ENCODE results near the gene SUGP2. TPM values are rescaled to one million over a fixed set of nuclear protein-coding genes. Genes with fewer than 3 reads are reported as not detected.

The SUGP2 gene
- polyA plus RNA-seq, 1 experiment = 44.2 TPM

DNA sequence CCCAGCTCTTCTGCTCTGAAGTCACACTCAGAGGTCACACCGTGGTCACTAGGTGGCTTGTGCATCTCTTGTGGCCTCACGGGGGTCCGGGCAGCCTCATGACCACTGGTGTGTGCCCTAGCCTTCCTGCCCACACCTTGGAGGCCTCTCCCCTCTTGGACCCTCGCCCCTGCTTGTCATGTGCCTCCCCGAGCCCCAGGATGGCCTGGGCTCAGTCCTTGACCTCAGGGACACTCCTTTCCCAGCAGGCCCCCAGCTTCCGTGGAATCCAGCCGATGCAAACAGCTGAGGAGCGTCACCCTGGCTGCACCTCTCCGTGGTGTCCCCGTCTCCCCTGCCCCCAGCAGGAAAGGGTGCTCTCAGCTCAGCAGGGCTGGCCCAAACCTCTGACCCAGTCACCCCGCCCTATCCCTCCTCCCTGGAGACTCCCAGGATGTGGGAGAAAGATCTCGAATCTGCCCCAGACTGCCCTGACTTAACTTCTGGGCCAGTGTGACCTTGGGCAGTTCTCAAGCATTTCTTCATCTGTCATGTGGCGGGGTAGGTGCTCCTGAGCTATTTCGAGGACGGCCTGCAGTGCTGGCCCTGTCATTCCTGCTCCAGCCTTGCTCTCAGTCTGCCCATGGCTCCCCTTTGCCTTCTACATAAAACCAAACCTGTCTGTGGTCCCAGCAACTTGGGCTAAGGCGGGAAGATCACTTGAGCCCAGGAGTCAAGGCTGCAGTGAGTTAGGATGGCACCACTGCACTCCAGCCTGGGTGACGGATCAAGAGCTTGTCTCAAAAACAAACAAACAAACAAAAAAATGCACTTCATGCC is 25.9 kb upstream of the SUGP2 start:
- TF ChIP-seq CTCF (IDR thresholded peaks at IDR 0.05; ENCODE audit: low read depth, low read length) = no peak
- Histone ChIP-seq H3K9me3 (ENCODE audit: control insufficient read depth, insufficient read depth, low read length) (no peaks in the 10 kb centered on the region), H3K27me3 (ENCODE audit: control insufficient read depth, insufficient read depth, low read length) (no peaks in the 10 kb centered on the region), H3K27ac (ENCODE audit: low read depth, low read length) (no peak overlapping the region), H3K4me3 (ENCODE audit: low read depth, low read length) (no peak overlapping the region)
- POLR2A ChIA-PET = no interaction called here
- CTCF ChIA-PET = no interaction called here
- DNase-seq (ENCODE audit: low read depth, low spot score) = no peak

- TF ChIP-seq CTCF (IDR thresholded peaks at IDR 0.05; ENCODE audit: low read depth, low read length) = no peak
- ChIA-PET POLR2A (no interaction called here), CTCF (interaction anchor here (0.5 kb wide), 1 partner anchor 145 kb away, joined by 5 read pairs; the partner anchor contains the start of gene NR2C2AP)
Observed at GRCh38 chr19:19057720-19058119, 24.4 kb upstream of the SUGP2 start.

GRCh38 chr19:19057317-19057716 is 24.0 kb upstream of the SUGP2 start:
- Histone ChIP-seq H3K27me3 (ENCODE audit: control insufficient read depth, insufficient read depth, low read length) (no peaks in the 10 kb centered on the region), H3K4me3 (ENCODE audit: low read depth, low read length) (no peak overlapping the region), H3K9me3 (ENCODE audit: control insufficient read depth, insufficient read depth, low read length) (no peaks in the 10 kb centered on the region; the same call in 1 of the 2 replicates), H3K27ac (ENCODE audit: low read depth, low read length) (no peak overlapping the region)
- no peak for DNase-seq (ENCODE audit: low read depth, low spot score)
- ChIA-PET CTCF (interaction anchor here (0.5 kb wide), 1 partner anchor 146 kb away, joined by 5 read pairs; the partner anchor contains the start of gene NR2C2AP), POLR2A (no interaction called here)
- no peak for TF ChIP-seq CTCF (IDR thresholded peaks at IDR 0.05; ENCODE audit: low read depth, low read length)

More at GRCh38 chr19:19057720-19058119, 24.4 kb upstream of the SUGP2 start:
- Histone ChIP-seq H3K27ac (ENCODE audit: low read depth, low read length) (no peak overlapping the region), H3K27me3 (ENCODE audit: control insufficient read depth, insufficient read depth, low read length) (no peaks in the 10 kb centered on the region), H3K9me3 (ENCODE audit: control insufficient read depth, insufficient read depth, low read length) (no peaks in the 10 kb centered on the region; the same call in 1 of the 2 replicates), H3K4me3 (ENCODE audit: low read depth, low read length) (no peak overlapping the region)
- no peak for DNase-seq (ENCODE audit: low read depth, low spot score)

GRCh38 chr19:19056636-19057275 is 23.4 kb upstream of the SUGP2 start:
- ChIA-PET POLR2A (no interaction called here), CTCF (no interaction called here)
- Histone ChIP-seq H3K27ac (ENCODE audit: low read depth, low read length) (no peak overlapping the region), H3K27me3 (ENCODE audit: control insufficient read depth, insufficient read depth, low read length) (no peaks in the 10 kb centered on the region), H3K9me3 (ENCODE audit: control insufficient read depth, insufficient read depth, low read length) (no peaks in the 10 kb centered on the region; the same call in 1 of the 2 replicates), H3K4me3 (ENCODE audit: low read depth, low read length) (no peak overlapping the region)
- no peak for DNase-seq (ENCODE audit: low read depth, low spot score)
- TF ChIP-seq CTCF (IDR thresholded peaks at IDR 0.05; ENCODE audit: low read depth, low read length) = no peak

DNA sequence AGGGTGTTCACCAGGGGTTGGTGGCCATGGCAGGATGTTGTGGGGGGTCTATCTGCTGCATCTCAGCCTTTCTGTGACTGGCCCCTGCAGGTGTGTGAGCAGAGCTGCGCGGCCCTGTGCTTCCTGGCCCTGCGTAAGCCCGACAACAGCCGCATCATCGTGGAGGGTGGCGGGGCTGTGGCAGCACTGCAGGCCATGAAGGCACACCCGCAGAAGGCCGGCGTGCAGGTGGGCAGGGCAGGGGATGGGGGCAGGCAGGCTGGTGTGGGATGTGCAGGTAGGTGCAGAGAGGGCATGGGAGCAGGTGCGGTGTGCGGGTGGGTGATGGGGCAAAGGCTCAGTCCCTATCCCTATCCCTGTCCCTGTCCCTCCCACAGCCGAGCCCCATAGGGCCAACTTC is 22.4 kb upstream of the SUGP2 start:
- Histone ChIP-seq H3K9me3 (ENCODE audit: control insufficient read depth, insufficient read depth, low read length) (no peaks in the 10 kb centered on the region; the same call in 1 of the 2 replicates), H3K4me3 (ENCODE audit: low read depth, low read length) (no peak overlapping the region), H3K27me3 (ENCODE audit: control insufficient read depth, insufficient read depth, low read length) (no peaks in the 10 kb centered on the region), H3K27ac (ENCODE audit: low read depth, low read length) (no peak overlapping the region)
- CTCF ChIA-PET = interaction anchor here (1.8 kb wide), 1 partner anchor 119 kb away, joined by 8 read pairs; no protein-coding TSS in a partner anchor
- no peak for DNase-seq (ENCODE audit: low read depth, low spot score)
- no peak for TF ChIP-seq CTCF (IDR thresholded peaks at IDR 0.05; ENCODE audit: low read depth, low read length)
- POLR2A ChIA-PET = no interaction called here
